ENCODE measurements around the gene RSPH10B2.
"Not testable (repeated sequence)": the region's sequence is repeated elsewhere in the genome, so short reads cannot be mapped to it uniquely, and the experiment has no call there.

Gene RSPH10B2

DNA sequence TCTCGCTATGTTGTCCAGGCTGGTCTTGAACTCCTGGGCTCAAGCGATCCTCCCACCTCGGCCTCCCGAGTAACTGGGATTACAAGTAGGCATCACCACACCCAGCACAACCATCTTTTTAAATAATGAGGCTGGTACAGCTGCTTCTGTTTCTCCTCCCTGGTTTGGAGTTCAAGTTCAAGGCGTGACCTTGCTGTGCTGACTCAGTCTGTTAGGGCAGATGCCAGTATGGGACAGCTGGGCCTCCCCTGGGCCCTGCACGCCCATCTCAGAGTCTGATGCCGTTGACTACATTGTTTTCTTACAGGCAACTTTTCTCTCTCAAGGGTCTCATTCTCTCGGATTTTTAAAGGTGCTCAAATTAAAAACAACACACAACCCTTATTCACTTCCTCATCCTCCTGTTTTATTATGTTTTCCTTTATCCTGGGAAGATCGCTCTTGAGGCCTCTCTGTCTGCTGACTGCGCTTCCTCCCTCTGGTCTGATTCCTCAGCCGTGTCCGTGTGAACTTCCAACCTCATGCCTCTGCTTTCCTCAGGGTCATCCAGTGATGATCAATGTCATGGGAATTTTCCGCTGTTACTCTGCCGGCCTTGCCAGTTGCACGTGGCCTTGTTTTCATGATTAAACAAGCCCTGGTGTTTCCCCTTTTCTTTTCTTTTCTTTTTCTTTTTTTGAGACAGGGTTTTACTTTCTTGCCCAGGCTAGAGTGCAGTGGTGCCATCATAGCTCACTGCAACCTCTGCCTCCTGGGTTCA lies 38.4 kb downstream of the RSPH10B2 start:
- DNase-seq (ENCODE audit: low read depth), result peak; percentile 0

DNA sequence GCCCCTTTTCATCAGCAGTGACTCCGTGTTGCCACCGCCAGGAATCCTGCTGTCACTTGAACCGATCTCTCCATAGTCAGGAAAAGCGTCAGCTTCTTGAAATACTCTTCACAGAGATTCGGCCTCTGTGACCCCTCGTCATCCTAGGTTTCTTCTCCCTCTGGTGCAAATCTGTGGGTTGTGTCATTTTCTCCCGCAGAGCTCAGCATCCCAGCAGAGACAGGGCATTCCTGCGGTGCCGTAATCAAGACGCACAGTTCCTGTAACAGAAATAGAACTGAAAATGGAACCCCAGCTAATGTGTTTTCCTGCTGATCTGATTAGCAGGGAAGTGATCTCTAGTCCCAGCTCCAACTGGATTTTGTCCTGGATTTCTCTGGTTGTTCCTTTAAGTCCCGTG lies 40.4 kb downstream of the RSPH10B2 start:
- not testable (repeated sequence) for DNase-seq (ENCODE audit: low read depth)

- DNase-seq (ENCODE audit: low read depth), result not testable (repeated sequence)
Measured at GRCh38 chr7:6797218-6797617, 43.3 kb downstream of the RSPH10B2 start.

- DNase-seq (ENCODE audit: low read depth), result not testable (repeated sequence)
Measured at GRCh38 chr7:6798047-6798446, 44.1 kb downstream of the RSPH10B2 start.

GRCh38 chr7:6799887-6800286 lies 46.0 kb downstream of the RSPH10B2 start:
- DNase-seq (ENCODE audit: low read depth), result not testable (repeated sequence)

DNA sequence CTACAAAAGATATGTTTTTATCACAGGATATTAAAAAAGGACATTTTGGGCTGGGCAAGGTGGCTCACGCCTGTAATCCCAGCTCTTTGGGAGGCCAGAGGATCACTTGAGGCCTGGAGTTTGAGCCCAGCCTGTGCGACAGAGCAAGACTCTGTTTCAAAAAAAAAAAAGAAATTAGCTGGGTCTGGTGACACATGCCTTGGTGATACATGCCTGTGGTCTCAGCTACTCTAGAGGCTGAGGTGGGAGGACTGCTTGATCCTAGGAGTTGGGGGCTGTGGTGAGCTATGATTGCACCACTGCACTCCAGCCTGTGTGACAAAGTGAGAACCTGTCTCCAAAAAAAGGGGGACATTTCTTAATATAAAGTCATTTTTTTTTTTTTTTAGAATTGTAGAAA lies 46.4 kb downstream of the RSPH10B2 start:
- not testable (repeated sequence) for DNase-seq (ENCODE audit: low read depth)

DNA sequence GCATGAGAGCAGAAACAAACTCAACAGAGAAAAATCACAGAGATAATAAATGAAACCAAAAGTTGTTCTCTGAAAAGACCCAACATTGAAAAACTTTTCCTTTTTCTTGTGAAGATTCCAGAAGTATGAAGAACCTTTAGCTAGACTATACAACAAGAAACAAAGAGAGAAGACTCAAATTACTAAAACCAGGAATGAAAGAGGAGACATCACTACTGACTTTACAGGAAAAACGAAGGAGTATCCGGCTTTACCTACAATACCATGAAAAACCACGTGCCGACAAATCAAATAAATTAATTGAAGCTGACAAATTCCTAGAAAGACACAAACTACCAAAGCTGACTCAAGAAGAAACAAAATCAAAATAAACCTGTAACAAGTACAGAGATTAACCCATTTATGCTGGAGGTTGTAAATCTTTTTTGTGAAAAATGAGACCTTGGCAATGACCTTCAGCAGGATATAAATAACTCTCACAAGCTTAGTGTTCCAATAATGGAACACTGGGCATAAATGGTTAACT lies 53.6 kb downstream of the RSPH10B2 start:
- DNase-seq (ENCODE audit: low read depth), result not testable (repeated sequence)

GRCh38 chr7:6807959-6808358 lies 54.1 kb downstream of the RSPH10B2 start:
- DNase-seq (ENCODE audit: low read depth), result not testable (repeated sequence)

GRCh38 chr7:6813011-6813410 lies 59.1 kb downstream of the RSPH10B2 start:
- DNase-seq (ENCODE audit: low read depth), result not testable (repeated sequence)

- DNase-seq (ENCODE audit: low read depth), result not testable (repeated sequence)
Measured at GRCh38 chr7:6815470-6815869, 61.6 kb downstream of the RSPH10B2 start.

DNA sequence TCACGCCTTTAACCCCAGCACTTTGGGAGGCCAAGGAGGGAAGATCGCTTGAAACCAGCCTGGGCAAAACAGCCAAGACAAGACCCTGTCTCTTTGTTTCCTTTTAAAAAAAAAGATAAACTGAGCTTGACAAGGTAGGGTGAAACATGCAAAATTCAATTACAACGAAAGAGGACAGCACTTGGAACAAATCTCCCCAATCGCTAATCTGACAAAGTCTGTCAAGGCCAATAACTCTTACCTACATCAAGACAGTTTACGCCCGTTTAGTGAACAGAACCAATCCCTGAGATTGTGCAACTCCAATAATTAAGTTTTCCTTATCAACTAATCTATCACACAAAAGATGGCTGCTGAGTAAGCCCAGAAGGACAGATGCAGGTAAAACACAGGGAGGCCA lies 67.7 kb downstream of the RSPH10B2 start:
- not testable (repeated sequence) for DNase-seq (ENCODE audit: low read depth)

- DNase-seq (ENCODE audit: low read depth), result not testable (repeated sequence)
Measured at GRCh38 chr7:6825236-6826125, 71.6 kb downstream of the RSPH10B2 start.

DNA sequence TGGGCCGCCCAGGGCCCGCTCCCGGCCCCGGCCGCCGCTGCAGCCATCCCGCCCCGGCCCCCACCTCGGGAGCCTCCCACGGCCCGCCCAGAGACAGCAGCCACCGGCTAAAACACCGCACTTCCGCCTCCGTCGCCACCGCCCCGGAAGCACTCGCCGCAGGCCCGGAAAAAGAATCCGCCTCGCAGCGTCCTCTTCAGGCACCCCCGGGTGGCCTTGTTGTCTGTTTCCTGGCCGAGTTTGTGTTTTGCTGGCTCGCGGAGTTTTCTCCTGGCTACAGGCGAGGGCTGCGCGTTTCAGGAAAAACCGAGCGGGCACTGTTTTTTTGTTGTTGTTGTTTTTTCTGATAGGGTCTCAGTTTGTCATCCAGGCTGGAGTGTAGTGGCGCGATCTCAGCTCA lies 72.2 kb downstream of the RSPH10B2 start, which contains the start of gene CCZ1B:
CCZ1B (minus strand) TSS at position 125 of the 400 bp plus-strand sequence; CDS start at position 47, 78 bp downstream.
- peak; percentile 17 for DNase-seq (ENCODE audit: low read depth)

GRCh38 chr7:6827180-6827579 lies 73.3 kb downstream of the RSPH10B2 start:
- not testable (repeated sequence) for DNase-seq (ENCODE audit: low read depth)

DNA sequence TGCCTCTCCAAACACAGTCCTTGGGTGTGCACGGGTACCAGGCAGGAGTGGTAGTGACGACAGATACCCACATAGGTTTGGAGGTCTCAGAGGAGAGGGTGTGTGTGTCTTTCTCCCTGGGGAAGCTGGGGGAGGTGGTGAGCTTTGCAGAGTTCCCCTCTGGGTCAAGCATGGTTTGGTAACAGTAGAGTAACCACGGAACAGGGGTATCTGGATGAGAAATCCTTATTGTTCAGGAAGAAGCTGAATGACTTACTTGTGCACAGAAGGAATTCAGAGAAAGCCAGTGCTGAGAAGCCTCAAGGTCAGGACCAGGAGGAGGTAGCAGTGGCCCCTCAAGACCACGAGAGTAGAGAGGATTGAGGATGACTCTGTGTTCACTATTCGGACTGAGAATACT lies 75.7 kb downstream of the RSPH10B2 start:
- not testable (repeated sequence) for DNase-seq (ENCODE audit: low read depth)

GRCh38 chr7:6830026-6830425 lies 76.1 kb downstream of the RSPH10B2 start:
- not testable (repeated sequence) for DNase-seq (ENCODE audit: low read depth)

DNA sequence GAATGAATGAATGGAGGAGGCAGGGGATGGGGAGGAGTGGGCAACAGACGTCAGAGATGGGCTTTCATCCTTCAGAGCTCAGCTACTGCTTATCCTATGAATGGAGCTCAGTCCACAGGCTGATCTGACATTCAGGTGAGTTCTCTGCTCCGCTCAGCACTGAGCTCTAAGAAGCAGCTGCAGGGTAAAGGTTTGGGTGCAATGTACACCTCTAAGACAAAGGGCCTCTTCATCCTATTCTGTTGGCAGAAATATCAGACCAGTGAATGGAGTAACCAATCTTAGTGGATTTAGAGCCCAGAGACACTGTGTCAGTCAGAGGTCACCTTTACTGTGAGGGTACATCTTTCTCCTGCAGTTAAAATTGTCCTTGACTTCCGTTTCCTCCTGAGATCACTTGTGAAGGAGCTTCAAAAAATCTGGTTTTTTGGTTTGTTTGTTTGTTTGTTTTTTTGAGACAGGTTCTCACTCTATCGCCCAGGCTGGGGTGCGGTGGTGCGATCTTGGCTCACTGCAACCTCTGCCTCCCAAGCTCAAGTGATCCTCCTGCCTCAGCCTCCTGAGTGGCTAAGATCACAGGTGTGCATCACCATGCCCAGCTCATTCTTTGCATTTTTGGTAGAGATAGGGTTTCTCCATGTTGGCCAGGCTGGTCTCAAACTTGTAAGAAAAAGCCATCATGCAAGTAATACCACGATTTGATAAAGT lies 77.3 kb downstream of the RSPH10B2 start:
- DNase-seq (ENCODE audit: low read depth), result no peak

- no peak for DNase-seq (ENCODE audit: low read depth)
Measured at GRCh38 chr7:6833636-6834035, 79.7 kb downstream of the RSPH10B2 start.

- not testable (repeated sequence) for DNase-seq (ENCODE audit: low read depth)
Measured at GRCh38 chr7:6835521-6835920, 81.6 kb downstream of the RSPH10B2 start.

DNA sequence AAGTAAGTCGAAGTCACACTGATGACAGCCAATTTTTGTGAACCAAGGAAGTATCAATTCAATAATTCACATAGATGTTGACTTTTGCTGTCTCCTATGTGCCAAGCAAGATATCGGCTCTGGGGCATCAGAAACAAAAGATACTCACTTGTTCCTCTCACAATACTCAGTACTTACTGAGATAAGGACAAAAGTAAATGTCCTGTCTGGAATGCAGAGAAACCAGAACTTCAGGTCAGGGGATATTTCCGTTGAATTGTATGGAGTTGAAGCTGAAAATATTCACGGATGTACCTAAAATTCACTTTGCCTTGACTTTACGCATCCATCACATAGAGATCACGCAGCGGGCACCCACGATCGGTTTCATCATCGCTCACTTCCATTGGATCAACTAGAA lies 83.2 kb downstream of the RSPH10B2 start:
- not testable (repeated sequence) for DNase-seq (ENCODE audit: low read depth)

DNA sequence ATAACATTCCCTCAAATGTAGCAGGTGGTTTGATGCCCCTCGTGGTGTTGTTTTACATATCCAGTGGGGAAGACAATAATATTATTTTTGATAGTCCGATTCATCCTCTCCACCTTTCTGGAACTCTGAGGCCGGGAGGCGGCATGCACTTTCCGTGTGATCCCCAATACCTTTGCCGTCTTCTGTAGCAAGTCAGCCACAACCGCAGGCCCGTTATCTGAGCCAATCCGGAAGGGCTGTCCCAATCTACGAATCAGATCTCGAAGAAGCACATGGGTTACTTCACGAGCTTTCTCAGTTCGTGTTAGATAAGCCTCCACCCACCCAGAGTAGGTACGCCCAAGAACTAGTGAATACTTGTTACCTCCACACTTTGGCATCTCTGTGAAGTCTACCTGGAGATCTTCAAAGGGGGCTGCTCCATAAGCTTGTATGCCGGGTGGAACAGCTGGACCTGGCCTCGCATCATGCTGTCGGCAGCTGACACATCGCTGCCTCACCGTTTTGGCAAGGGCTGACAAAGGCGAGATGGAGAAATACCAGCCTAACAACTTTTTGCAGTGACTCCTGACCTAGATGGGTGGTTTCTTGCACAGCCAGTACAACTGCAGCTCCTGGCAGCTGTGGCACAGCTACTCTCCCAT lies 88.5 kb downstream of the RSPH10B2 start:
- not testable (repeated sequence) for DNase-seq (ENCODE audit: low read depth)
